T-helper 2 cell treated with Interferon-gamma antibody and Interleukin-4, amounts not matched to agents 5 μg/mL and 100 μg/mL, for 36 hours (primary cell): ENCODE data around the gene NEIL1.
"Not testable (repeated sequence)": the region's sequence is repeated elsewhere in the genome, so short reads cannot be mapped to it uniquely, and the experiment has no call there.

Source experiments
- DNase-seq: peaks from one replicate; pipeline ENCODE4 v3.0.0; 2021; ENCODE audit warnings: low spot score
- H3K27ac Mint-ChIP-seq: one replicate; pipeline ENCODE4 v1.8.0; 2021; ENCODE audit warnings: mild to moderate bottlenecking, mixed read lengths
- H3K27me3 Mint-ChIP-seq: one replicate; pipeline ENCODE4 v1.8.0; 2021; ENCODE audit warnings: low read depth, mixed read lengths
- H3K36me3 Mint-ChIP-seq: one replicate; pipeline ENCODE4 v1.8.0; 2021; ENCODE audit warnings: low read depth, mixed read lengths
- H3K4me1 Mint-ChIP-seq: one replicate; pipeline ENCODE4 v1.8.0; 2021; ENCODE audit warnings: low read depth, mixed read lengths
- H3K4me3 Mint-ChIP-seq: one replicate; pipeline ENCODE4 v1.8.0; 2022; ENCODE audit warnings: mild to moderate bottlenecking, moderate library complexity, mixed read lengths
- H3K9me3 Mint-ChIP-seq: one replicate; pipeline ENCODE4 v1.8.0; 2021; ENCODE audit warnings: mixed read lengths

Gene NEIL1, protein sequence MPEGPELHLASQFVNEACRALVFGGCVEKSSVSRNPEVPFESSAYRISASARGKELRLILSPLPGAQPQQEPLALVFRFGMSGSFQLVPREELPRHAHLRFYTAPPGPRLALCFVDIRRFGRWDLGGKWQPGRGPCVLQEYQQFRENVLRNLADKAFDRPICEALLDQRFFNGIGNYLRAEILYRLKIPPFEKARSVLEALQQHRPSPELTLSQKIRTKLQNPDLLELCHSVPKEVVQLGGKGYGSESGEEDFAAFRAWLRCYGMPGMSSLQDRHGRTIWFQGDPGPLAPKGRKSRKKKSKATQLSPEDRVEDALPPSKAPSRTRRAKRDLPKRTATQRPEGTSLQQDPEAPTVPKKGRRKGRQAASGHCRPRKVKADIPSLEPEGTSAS

DNA sequence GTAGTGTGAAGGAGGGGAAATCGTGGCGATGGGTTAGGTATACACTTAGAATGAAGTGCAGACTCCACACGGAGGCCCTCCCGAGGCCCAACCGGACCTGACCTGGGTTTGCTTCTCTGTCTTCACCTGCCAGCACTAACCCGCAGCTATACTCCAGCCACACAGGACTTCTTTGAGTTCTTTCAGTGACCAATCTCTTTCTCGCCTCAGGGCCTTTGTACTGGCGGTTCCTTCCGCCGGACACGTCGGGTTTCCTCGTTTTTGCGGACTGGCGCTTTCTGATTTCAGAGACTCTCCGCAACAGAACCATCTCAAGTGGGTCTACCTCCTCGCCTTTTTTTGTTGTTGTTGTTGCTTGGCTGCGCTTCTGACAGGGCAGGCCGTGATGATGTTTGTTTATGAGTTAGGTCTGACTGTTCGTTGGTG is at the start of gene NEIL1:
TSS of gene NEIL1 (plus strand) at position 244 of the 426 bp plus-strand sequence. CDS start 1,867 bp downstream, outside the sequence.
- Mint-ChIP-seq H3K27me3 (peaks cover 31% of the 10 kb centered on the region), H3K4me1 (peaks cover 14% of the 10 kb centered on the region), H3K9me3 (peaks cover 18% of the 10 kb centered on the region), H3K36me3 (peaks cover 23% of the 10 kb centered on the region), H3K27ac (peak within 1 kb of the TSS; percentile 26), H3K4me3 (peak within 1 kb of the TSS; percentile 75)
- DNase-seq, result no peak

DNA sequence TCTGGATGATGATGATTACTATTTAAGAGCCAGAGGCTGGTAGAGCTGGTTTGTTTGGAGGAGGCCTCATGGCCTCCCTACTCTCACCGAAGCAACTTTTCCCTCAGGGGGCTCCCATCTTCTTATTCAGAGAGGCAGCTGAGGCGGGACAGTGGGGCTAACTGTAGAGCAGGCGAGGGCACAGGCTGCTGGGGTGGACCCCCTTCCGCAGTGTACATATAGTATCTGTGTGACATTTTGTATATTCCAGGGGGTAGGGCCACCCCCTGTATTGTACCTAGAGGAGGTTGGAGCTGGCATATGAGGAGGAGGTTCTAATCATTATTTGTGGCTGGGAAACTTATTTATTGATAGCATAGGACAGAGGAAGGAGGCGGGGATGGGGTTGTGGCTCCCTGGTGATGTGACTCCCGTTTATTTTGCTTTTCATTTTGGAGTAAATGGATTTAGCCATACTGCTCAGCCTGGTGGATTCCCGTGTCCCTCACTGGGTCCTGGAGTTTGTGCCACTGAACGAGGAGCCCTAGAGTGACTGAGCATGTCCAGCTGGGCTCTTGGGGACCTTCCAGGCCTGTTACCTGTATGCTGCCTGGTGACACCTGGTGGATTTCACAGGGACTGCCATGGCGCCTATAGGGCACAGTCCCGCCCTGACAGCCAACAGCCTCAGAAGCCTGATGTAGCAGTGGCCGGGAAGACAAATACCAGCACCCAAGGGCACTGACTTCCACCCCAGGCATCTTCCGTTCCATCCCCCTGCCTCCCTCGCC is 48.1 kb upstream of the NEIL1 start:
- H3K9me3 Mint-ChIP-seq, H3K27me3 Mint-ChIP-seq, H3K27ac Mint-ChIP-seq, H3K4me3 Mint-ChIP-seq, H3K36me3 Mint-ChIP-seq, H3K4me1 Mint-ChIP-seq, DNase-seq: not testable (repeated sequence)

DNA sequence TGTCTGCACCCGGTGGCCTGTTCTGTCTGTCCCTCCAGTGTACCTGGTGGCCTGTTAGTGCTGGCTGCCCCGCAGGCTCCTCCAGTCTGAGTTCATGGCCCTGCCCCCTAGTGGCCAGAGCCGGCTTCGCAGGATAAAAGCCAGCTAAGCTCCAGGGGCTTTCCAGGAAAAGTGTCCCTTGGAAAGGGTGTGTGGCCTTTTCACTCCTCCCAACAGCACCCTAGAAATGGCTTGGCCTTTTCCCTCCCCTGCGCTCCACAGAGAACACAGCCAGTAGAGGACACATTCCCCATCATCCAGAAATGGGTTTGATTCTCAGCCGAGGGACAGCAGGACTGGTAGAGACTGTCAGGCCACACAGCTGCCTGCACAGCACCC is 47.5 kb upstream of the NEIL1 start:
- not testable (repeated sequence) for H3K27ac Mint-ChIP-seq, H3K9me3 Mint-ChIP-seq, H3K4me1 Mint-ChIP-seq, H3K4me3 Mint-ChIP-seq, H3K36me3 Mint-ChIP-seq
- peaks cover 12% of the 10 kb centered on the region for H3K27me3 Mint-ChIP-seq
- DNase-seq, result peak; percentile 49

DNA sequence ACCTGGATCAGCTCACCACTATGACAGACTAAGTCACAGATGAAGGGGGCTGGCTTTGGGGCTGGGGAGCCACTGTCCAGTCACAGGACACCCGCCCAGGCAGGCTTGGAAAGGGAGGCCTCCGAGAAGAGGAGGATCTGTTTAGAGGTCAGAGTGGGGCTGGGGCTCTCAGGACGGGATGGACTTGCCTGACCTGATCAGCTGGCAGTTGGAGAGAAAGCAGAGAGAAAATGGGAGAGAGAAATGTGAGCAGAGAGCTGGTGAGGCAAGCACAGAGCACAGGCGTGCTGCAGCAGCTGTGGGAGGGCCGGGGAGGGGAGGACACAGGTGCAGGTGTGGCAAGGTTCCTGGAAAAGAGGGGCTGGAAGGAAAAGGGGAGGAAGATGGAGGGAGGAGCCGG is 46.8 kb upstream of the NEIL1 start:
- H3K27me3 Mint-ChIP-seq, result peaks cover 17% of the 10 kb centered on the region
- DNase-seq, result not testable (repeated sequence)

DNA sequence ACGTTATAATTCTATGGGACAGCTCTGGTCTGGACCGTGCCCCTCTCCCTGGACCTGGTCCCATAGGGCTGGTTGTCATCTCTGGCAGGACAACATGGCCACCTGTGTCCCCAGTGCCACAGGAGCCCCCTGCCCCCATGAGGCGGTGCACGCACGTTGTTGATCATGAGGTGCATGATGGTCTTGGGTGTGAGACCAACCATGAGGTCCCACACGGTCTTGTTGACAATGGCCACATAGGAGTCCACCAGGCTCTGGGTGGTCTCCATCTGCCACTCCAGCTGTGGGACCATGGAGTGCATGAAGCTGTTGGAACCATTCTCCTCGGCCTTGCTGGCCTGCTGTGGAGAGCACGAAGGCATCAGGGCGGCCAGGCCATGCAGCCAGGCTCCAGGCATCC is 44.5 kb upstream of the NEIL1 start:
- H3K27ac Mint-ChIP-seq, result no peak overlapping the region
- peaks cover 27% of the 10 kb centered on the region for H3K27me3 Mint-ChIP-seq
- H3K9me3 Mint-ChIP-seq, result no peaks in the 10 kb centered on the region
- H3K36me3 Mint-ChIP-seq, result no peaks in the 10 kb centered on the region
- DNase-seq, result no peak
- no peaks in the 10 kb centered on the region for H3K4me1 Mint-ChIP-seq
- no peak overlapping the region for H3K4me3 Mint-ChIP-seq

More for the DNA sequence above, 46.8 kb upstream of the NEIL1 start:
- not testable (repeated sequence) for H3K27ac Mint-ChIP-seq, H3K36me3 Mint-ChIP-seq, H3K4me1 Mint-ChIP-seq, H3K9me3 Mint-ChIP-seq, H3K4me3 Mint-ChIP-seq

DNA sequence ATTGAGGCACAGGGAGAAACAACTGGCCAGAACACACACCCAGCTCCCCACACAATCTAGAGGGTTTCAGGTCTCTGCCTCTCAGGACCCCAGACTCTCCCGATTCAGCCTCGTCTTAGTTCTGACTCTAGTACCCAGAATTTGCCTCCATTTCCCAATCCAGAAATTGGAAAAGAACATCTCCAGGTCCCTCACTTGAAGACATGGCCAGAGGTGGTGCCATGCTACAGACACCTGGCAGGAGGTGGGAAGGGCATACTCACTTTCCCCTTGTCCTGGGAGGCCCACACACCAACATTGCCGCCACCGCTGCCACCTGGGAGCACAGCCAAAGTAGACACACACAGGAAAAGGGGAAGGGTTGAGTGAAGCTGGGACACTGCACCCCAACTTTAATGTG is 44.1 kb upstream of the NEIL1 start:
- H3K36me3 Mint-ChIP-seq, H3K27ac Mint-ChIP-seq, H3K9me3 Mint-ChIP-seq, H3K4me3 Mint-ChIP-seq, DNase-seq, H3K4me1 Mint-ChIP-seq: not testable (repeated sequence)
- H3K27me3 Mint-ChIP-seq, result peaks cover 29% of the 10 kb centered on the region

DNA sequence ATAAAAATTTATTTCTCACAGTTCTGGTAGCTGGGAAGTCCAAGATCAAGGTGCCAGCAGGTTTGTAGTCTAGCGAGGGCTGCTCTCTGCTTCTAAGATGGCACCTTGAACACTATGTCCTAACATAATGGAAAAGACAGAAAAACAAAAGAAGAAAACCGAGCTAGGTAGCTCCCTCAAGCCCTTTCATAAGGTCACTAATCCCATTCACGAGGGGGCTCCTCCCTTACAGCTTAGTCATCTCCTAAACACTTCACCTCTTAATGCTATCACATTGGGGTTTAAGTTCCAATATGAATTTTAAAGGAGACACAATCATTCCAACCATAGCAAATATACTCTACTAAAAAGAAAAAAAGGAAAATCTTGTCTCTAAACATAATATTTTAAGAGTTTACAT is 40.7 kb upstream of the NEIL1 start:
- H3K27me3 Mint-ChIP-seq, result peaks cover 46% of the 10 kb centered on the region

DNA sequence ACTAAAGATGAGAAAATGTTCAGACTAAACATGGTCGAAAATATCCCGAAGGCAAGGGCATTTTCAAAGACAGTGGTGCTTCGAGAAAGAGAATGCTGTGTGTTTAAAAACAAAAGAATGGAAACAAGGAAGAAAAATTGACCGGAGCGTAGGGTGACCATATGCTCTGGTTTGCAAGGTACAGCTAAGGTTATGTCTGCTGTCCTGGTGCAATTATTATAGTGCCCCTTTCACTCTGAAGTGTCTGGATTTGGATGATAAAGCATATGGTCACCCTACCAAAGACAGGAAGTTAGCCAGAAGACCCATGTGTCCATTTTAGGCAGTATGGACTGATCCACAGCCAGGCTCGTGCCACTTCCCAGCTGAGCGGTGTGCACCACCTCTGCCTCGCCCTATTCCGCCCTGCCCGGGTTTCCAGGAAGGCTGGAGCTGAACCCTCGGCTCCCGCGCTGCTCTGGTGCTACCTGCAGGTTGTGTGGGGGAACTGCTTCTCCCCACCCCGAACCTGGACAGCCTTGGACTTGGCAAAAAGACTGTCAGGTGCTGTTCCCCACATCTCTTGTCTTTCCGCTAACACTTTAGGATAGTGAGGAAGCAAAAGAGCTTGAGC is 39.0 kb upstream of the NEIL1 start:
- H3K27ac Mint-ChIP-seq, result no peak overlapping the region
- no peak overlapping the region for H3K4me3 Mint-ChIP-seq
- no peak for DNase-seq
- no peaks in the 10 kb centered on the region for H3K9me3 Mint-ChIP-seq
- peaks cover 2% of the 10 kb centered on the region for H3K4me1 Mint-ChIP-seq
- H3K36me3 Mint-ChIP-seq, result no peaks in the 10 kb centered on the region
- peaks cover 47% of the 10 kb centered on the region for H3K27me3 Mint-ChIP-seq

More for the DNA sequence above, 40.7 kb upstream of the NEIL1 start:
- Mint-ChIP-seq H3K9me3 (no peaks in the 10 kb centered on the region), H3K27ac (no peak overlapping the region), H3K4me3 (no peak overlapping the region), H3K4me1 (peaks cover 2% of the 10 kb centered on the region), H3K36me3 (no peaks in the 10 kb centered on the region)
- no peak for DNase-seq

DNA sequence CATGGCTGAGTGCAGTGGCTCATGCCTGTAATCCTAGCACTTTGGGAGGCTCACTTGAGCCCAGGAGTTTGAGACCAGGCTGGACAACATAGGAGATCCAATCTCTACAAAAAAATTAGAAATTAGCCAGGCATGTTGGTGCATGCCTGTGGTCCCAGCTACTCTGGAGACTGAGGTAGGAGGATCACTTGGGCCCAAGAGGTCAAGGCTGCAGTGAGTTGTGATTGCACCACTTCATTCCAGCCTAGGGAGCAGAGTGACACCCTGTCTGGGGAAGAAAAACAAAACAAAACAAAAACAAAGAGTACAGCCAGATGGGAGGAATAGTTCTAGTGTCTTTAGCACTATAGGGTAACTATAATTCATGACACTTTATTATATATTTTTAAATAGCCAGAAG is 37.1 kb upstream of the NEIL1 start:
- peaks cover 35% of the 10 kb centered on the region for H3K27me3 Mint-ChIP-seq
- H3K4me3 Mint-ChIP-seq, result no peak overlapping the region
- H3K27ac Mint-ChIP-seq, result no peak overlapping the region
- no peak for DNase-seq
- H3K4me1 Mint-ChIP-seq, result peaks cover 2% of the 10 kb centered on the region
- H3K9me3 Mint-ChIP-seq, result no peaks in the 10 kb centered on the region
- no peaks in the 10 kb centered on the region for H3K36me3 Mint-ChIP-seq

DNA sequence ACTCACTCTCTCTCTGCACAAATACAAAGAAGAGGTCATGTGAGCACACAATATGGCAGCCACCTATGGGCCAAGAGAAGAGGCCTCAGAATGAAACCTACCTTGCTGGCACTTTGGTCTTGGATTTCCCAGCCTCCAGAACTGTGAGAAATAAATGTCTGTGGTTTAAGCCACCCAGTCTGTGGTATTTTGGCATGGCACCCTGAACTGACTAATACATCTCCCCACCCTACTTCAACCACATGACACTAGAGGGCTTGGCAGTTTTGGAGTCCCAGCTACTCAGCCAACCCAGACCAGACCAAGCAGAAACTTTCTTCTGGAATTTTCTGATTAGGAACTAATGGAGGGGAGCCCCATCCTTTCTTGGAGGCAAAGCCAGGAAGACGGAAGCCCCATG is 34.3 kb upstream of the NEIL1 start:
- H3K36me3 Mint-ChIP-seq, DNase-seq, H3K4me3 Mint-ChIP-seq, H3K27ac Mint-ChIP-seq, H3K4me1 Mint-ChIP-seq, H3K9me3 Mint-ChIP-seq: not testable (repeated sequence)
- H3K27me3 Mint-ChIP-seq, result peaks cover 22% of the 10 kb centered on the region

DNA sequence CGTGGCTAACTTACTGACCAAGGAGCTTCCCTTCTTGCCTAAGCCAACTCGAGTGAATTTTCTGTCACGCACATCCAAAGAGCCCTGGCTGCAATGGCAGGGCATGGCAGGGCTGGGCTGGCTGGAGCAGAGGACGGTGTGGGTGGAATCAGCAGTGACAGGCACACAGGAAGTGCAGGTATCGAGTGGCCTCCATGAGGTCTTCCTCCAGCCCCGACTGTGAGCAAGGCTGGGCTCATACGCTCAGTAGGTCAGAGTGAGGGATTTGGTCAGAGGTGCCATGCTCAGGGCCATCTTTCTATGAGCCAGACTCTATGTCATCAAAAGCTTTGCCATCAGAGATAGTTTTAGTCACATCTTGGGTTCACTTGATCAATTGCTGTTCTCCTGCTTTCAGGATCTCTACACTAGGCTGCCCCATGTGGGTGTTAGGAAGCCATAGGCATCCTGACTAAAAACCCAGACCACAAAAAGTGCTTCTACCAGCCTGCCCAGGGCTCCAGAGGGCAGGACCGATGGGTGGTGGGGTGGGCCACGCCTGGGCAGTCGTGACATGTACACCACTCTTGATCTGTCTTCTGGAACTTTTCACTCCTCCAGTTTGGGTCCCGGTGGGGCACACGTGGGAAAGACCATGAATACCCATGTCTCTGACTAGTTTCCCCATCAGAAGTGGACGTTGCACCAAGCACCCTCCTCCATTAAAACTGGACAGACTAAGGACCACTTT is 33.6 kb upstream of the NEIL1 start:
- Mint-ChIP-seq H3K27me3 (peaks cover 16% of the 10 kb centered on the region), H3K4me1 (no peaks in the 10 kb centered on the region), H3K36me3 (no peaks in the 10 kb centered on the region), H3K9me3 (no peaks in the 10 kb centered on the region), H3K4me3 (no peak overlapping the region), H3K27ac (no peak overlapping the region)
- DNase-seq, result no peak

DNA sequence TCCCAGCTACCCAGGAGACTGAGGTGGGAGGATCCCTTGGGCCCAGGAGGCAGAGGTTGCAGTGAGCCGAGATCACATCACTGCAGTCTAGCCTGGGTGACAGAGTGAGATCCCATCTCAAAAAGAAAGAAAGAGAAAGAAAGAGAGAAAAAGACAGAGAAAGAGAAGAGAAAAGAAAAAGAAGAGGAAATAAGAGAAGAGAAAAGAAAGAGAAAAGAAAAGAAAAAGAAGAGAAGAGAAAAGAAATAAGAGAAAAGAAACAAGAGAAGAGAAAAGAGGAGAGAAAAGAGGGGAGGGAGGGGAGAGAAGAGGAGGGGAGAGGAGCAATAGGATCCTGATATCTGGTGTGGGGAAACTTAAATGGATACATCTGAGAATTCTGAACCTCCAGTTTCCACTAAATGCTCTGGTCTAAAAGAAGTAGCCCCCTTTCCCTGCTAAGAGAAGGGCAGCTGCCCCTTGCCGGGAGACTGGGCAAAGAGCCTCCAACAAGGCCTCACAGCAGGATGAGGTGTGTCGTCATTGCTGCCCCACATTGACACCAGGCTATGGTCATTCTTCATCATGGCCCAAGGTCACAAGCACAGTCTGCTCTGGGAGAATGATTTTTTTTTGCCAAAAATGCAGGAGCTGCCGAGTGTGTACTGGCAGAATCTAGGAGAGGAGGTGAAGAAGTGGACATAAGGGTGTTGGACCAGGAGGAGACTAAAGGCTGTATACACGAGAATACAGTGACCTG is 32.1 kb upstream of the NEIL1 start:
- no peaks in the 10 kb centered on the region for H3K9me3 Mint-ChIP-seq
- no peaks in the 10 kb centered on the region for H3K36me3 Mint-ChIP-seq
- no peaks in the 10 kb centered on the region for H3K4me1 Mint-ChIP-seq
- peaks cover 7% of the 10 kb centered on the region for H3K27me3 Mint-ChIP-seq
- DNase-seq, result no peak
- no peak overlapping the region for H3K4me3 Mint-ChIP-seq
- no peak overlapping the region for H3K27ac Mint-ChIP-seq

DNA sequence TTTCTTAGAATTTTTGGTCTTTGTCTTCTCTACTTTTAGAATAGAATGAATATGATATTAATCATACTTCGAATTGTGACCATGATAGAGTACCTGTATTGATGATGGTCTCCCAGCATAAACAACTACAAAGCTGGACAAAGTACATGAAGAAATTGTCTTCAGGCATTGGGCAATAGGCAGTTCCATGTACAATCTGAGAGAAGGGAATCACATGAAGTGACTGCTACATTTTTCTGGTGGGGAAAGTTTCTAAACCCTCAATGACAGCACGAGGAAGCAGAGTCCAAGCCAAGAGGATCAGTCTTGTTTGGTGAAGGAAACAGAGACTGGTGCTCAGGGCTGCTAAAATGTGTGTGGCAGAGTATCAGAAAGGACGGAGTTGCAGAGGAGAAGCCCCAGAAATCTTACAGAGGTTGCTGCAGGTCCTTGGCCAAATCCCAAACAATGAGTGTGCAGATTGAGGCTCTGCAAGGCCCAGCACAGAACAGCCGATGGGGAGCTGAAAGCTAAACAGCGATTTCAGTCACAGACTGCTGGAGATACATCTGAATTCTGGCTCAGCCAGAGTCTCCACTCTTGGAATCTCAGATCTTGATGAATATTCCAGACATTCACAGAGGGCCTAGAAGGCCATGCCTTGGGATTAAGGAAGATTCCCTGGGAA is 27.5 kb upstream of the NEIL1 start:
- not testable (repeated sequence) for H3K4me3 Mint-ChIP-seq, H3K27me3 Mint-ChIP-seq, DNase-seq, H3K9me3 Mint-ChIP-seq, H3K27ac Mint-ChIP-seq, H3K4me1 Mint-ChIP-seq, H3K36me3 Mint-ChIP-seq
